SH-SY5Y (cell line): ENCODE data around the gene GJB5.
A peak's percentile ranks its signal among the peaks of the same experiment; 100 is the strongest.

ENCODE experiments used
- GATA2 ChIP-seq: IDR thresholded peaks from 2 replicates; pipeline ENCODE4 v1.6.1; 2011; ENCODE audit warnings: mild to moderate bottlenecking, low read depth, low read length
- GATA3 ChIP-seq: IDR thresholded peaks from 2 replicates; pipeline ENCODE4 v1.6.1; 2011; ENCODE audit warnings: low read depth, mild to moderate bottlenecking, low read length, moderate library complexity

DNA sequence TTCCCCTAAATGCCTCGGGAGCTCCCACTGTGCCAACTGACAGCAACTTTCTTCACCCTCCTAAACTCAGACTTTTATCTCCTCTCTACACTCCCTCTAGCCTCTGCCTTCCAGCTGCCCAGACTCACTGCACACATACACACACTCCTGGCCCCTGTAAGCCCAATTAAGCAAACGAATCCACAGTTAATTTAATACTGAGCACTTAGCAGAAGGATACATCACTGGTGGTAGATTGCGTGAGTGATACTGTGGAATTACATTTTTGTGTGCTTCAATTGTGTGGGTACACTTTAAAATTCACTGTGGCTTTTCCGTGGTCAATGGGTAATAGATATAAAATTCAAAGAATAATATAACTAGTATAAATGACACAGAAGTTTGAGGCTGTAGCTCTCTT, 33.6 kb upstream of the GJB5 start:
- TF ChIP-seq GATA3 (peak; percentile 63), GATA2 (peak; percentile 69; the same call in 1 of the 2 replicates)
